Measurements from ENCODE around the gene APOBEC4.
A peak's percentile ranks its signal among the peaks of the same experiment; 100 is the strongest.
"Not testable (repeated sequence)": the region's sequence is repeated elsewhere in the genome, so short reads cannot be mapped to it uniquely, and the experiment has no call there.

Gene APOBEC4

GRCh38 chr1:183626236-183626635 lies 26.9 kb downstream of the APOBEC4 start:
- Histone ChIP-seq H3K4me1 (ENCODE audit: control extremely low read depth in 1 of 4, control insufficient read depth in 4 of 4, insufficient read depth in 4 of 4, low read length in 3 of 4) (peaks cover 5 to 15% (median 8%) of the 10 kb centered on the region in 4 experiments), H3K36me3 (ENCODE audit: control insufficient read depth in 4 of 4, insufficient read depth in 4 of 4, low read length in 3 of 4) (peaks cover 16 to 44% (median 36%) of the 10 kb centered on the region in 4 experiments)
- H3K9me3 ChIP-seq (ENCODE audit: control extremely low read depth in 1 of 5, control insufficient read depth in 4 of 5, insufficient read depth in 2 of 5, low read depth in 1 of 5, low read length in 4 of 5); DNase-seq; POLR2A ChIA-PET; H3K4me3 ChIP-seq (ENCODE audit: control insufficient read depth in 1 of 7, extremely low read depth in 1 of 7, insufficient read depth in 4 of 7, low read depth in 2 of 7, low read length in 6 of 7); H3K27me3 ChIP-seq (replicated peaks in 2 of 5; ENCODE audit: control insufficient read depth in 4 of 5, insufficient read depth in 5 of 5, low read length in 4 of 5); H3K27ac ChIP-seq (ENCODE audit: insufficient read depth in 1 of 2, low read depth in 1 of 2, low read length in 2 of 2, poor library complexity in 1 of 2, severe bottlenecking in 2 of 2): not testable (repeated sequence)
- CTCF ChIA-PET: interaction anchor here (0.8 to 2.0 kb wide), 5 partner anchors 78 to 344 kb away, joined by 3 to 11 read pairs (median 3); no protein-coding TSS in a partner anchor
- no CpG with 5 or more reads among the region's 3 CpGs for WGBS (ENCODE audit: insufficient coverage)

GRCh38 chr1:183622884-183623785 lies 30.0 kb downstream of the APOBEC4 start:
- WGBS (ENCODE audit: insufficient coverage): 89% methylated on average over 8 of the region's 10 CpGs
- CTCF ChIA-PET: interaction anchor here (0.6 to 1.8 kb wide), 18 partner anchors 9 to 342 kb away, joined by 3 to 6 read pairs (median 3); no protein-coding TSS in a partner anchor
- Histone ChIP-seq H3K36me3 (ENCODE audit: control insufficient read depth in 4 of 4, insufficient read depth in 4 of 4, low read length in 3 of 4) (peaks cover 5 to 20% (median 14%) of the 10 kb centered on the region in 4 experiments), H3K27ac (ENCODE audit: insufficient read depth in 1 of 2, low read depth in 1 of 2, low read length in 2 of 2, poor library complexity in 1 of 2, severe bottlenecking in 2 of 2) (no peak overlapping the region), H3K4me3 (ENCODE audit: control insufficient read depth in 1 of 7, extremely low read depth in 1 of 7, insufficient read depth in 4 of 7, low read depth in 2 of 7, low read length in 6 of 7) (no peak overlapping the region), H3K4me1 (ENCODE audit: control extremely low read depth in 1 of 4, control insufficient read depth in 4 of 4, insufficient read depth in 4 of 4, low read length in 3 of 4) (peaks cover 2 to 15% (median 7%) of the 10 kb centered on the region in 4 experiments), H3K9me3 (ENCODE audit: control extremely low read depth in 1 of 5, control insufficient read depth in 4 of 5, insufficient read depth in 2 of 5, low read depth in 1 of 5, low read length in 4 of 5) (no peaks in the 10 kb centered on the region), H3K27me3 (replicated peaks in 2 of 5; ENCODE audit: control insufficient read depth in 4 of 5, insufficient read depth in 5 of 5, low read length in 4 of 5) (no peaks in the 10 kb centered on the region)
- POLR2A ChIA-PET: no interaction called here
- DNase-seq: peak; percentile 78 to 85 (median 83)

DNA sequence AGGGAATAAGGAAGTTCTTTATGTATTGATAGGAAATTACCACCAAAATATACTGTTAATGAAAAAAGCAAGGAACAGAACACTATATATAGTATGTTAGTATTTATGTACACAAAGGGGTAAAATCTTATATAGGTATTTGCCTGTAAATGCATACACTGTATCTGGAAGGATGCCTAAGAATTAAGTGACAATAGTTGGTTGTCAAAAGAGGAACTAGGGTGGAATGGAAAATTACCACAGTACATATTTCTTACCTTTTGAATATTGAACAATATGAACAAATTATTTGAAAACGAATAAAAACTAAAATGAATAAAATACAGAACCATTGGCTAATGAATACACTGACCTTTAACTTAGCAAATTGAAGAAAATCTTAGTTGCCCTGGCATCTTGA lies 31.1 kb downstream of the APOBEC4 start:
- ChIA-PET CTCF (interaction anchor here (0.7 to 1.2 kb wide), 5 partner anchors 10 to 338 kb away, joined by 3 to 4 read pairs (median 4); no protein-coding TSS in a partner anchor), POLR2A (no interaction called here)
- H3K4me3 ChIP-seq (ENCODE audit: control insufficient read depth in 1 of 7, extremely low read depth in 1 of 7, insufficient read depth in 4 of 7, low read depth in 2 of 7, low read length in 6 of 7): no peak overlapping the region
- no peaks in the 10 kb centered on the region for H3K9me3 ChIP-seq (ENCODE audit: control extremely low read depth in 1 of 5, control insufficient read depth in 4 of 5, insufficient read depth in 2 of 5, low read depth in 1 of 5, low read length in 4 of 5)
- peaks cover 2 to 15% (median 7%) of the 10 kb centered on the region in 4 experiments for H3K4me1 ChIP-seq (ENCODE audit: control extremely low read depth in 1 of 4, control insufficient read depth in 4 of 4, insufficient read depth in 4 of 4, low read length in 3 of 4)
- peak in 2 of 3 donors; percentile 39 to 57 for DNase-seq
- no peak overlapping the region for H3K27ac ChIP-seq (ENCODE audit: insufficient read depth in 1 of 2, low read depth in 1 of 2, low read length in 2 of 2, poor library complexity in 1 of 2, severe bottlenecking in 2 of 2)
- WGBS (ENCODE audit: insufficient coverage): no CpG with 5 or more reads among the region's 1 CpG
- H3K27me3 ChIP-seq (replicated peaks in 2 of 5; ENCODE audit: control insufficient read depth in 4 of 5, insufficient read depth in 5 of 5, low read length in 4 of 5): no peaks in the 10 kb centered on the region
- H3K36me3 ChIP-seq (ENCODE audit: control insufficient read depth in 4 of 4, insufficient read depth in 4 of 4, low read length in 3 of 4): peaks cover 5 to 18% (median 9%) of the 10 kb centered on the region in 4 experiments

DNA sequence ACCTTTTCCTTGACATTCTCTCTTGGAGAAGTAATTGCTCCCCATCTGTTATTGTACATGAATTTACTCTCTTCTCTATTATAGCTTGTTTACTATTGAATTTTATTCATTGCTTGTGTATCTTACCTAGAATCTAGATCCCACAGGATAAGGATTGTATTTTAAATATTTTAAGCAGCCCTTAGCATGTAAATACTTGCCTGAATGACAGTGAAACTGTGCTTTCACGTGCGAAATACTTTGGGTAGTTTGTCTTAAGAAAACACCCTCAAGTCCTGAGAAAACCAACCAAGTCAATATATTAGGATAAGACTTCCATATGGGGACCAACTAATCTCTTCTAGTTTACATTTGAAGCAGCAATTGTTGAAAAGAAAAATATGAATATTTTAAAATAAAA lies 32.8 kb downstream of the APOBEC4 start:
- DNase-seq: no peak
- Histone ChIP-seq H3K36me3 (ENCODE audit: control insufficient read depth in 4 of 4, insufficient read depth in 4 of 4, low read length in 3 of 4) (peaks cover 0 to 9% (median 4%) of the 10 kb centered on the region in 4 experiments), H3K9me3 (ENCODE audit: control extremely low read depth in 1 of 5, control insufficient read depth in 4 of 5, insufficient read depth in 2 of 5, low read depth in 1 of 5, low read length in 4 of 5) (no peaks in the 10 kb centered on the region), H3K27me3 (replicated peaks in 2 of 5; ENCODE audit: control insufficient read depth in 4 of 5, insufficient read depth in 5 of 5, low read length in 4 of 5) (no peaks in the 10 kb centered on the region), H3K27ac (ENCODE audit: insufficient read depth in 1 of 2, low read depth in 1 of 2, low read length in 2 of 2, poor library complexity in 1 of 2, severe bottlenecking in 2 of 2) (no peak overlapping the region), H3K4me3 (ENCODE audit: control insufficient read depth in 1 of 7, extremely low read depth in 1 of 7, insufficient read depth in 4 of 7, low read depth in 2 of 7, low read length in 6 of 7) (no peak overlapping the region), H3K4me1 (ENCODE audit: control extremely low read depth in 1 of 4, control insufficient read depth in 4 of 4, insufficient read depth in 4 of 4, low read length in 3 of 4) (peaks cover 2 to 15% (median 6%) of the 10 kb centered on the region in 4 experiments)
- POLR2A ChIA-PET: no interaction called here
- no CpG with 5 or more reads among the region's 2 CpGs for WGBS (ENCODE audit: insufficient coverage)
- CTCF ChIA-PET: interaction anchor here (0.8 to 1.0 kb wide), 2 partner anchors 178 to 339 kb away, joined by 3 read pairs; no protein-coding TSS in a partner anchor

- H3K9me3 ChIP-seq (ENCODE audit: control extremely low read depth in 1 of 5, control insufficient read depth in 4 of 5, insufficient read depth in 2 of 5, low read depth in 1 of 5, low read length in 4 of 5): no peaks in the 10 kb centered on the region
- H3K27ac ChIP-seq (ENCODE audit: insufficient read depth in 1 of 2, low read depth in 1 of 2, low read length in 2 of 2, poor library complexity in 1 of 2, severe bottlenecking in 2 of 2): no peak overlapping the region
- no peaks in the 10 kb centered on the region for H3K27me3 ChIP-seq (replicated peaks in 2 of 5; ENCODE audit: control insufficient read depth in 4 of 5, insufficient read depth in 5 of 5, low read length in 4 of 5)
- ChIA-PET CTCF (interaction anchor here (0.7 to 1.0 kb wide), 3 partner anchors 151 to 338 kb away, joined by 3 read pairs; no protein-coding TSS in a partner anchor), POLR2A (no interaction called here)
- WGBS (ENCODE audit: insufficient coverage): 100% methylated on average over 1 of the region's 1 CpG
- DNase-seq: no peak
- peaks cover 2 to 15% (median 6%) of the 10 kb centered on the region in 4 experiments for H3K4me1 ChIP-seq (ENCODE audit: control extremely low read depth in 1 of 4, control insufficient read depth in 4 of 4, insufficient read depth in 4 of 4, low read length in 3 of 4)
- H3K36me3 ChIP-seq (ENCODE audit: control insufficient read depth in 4 of 4, insufficient read depth in 4 of 4, low read length in 3 of 4): peaks cover 0 to 4% (median 1%) of the 10 kb centered on the region in 4 experiments
- no peak overlapping the region for H3K4me3 ChIP-seq (ENCODE audit: control insufficient read depth in 1 of 7, extremely low read depth in 1 of 7, insufficient read depth in 4 of 7, low read depth in 2 of 7, low read length in 6 of 7)
Observed at GRCh38 chr1:183619781-183620180, 33.3 kb downstream of the APOBEC4 start.

GRCh38 chr1:183618202-183618601 lies 34.9 kb downstream of the APOBEC4 start:
- CTCF ChIA-PET; H3K4me3 ChIP-seq (ENCODE audit: control insufficient read depth in 1 of 7, extremely low read depth in 1 of 7, insufficient read depth in 4 of 7, low read depth in 2 of 7, low read length in 6 of 7); H3K27ac ChIP-seq (ENCODE audit: insufficient read depth in 1 of 2, low read depth in 1 of 2, low read length in 2 of 2, poor library complexity in 1 of 2, severe bottlenecking in 2 of 2); H3K36me3 ChIP-seq (ENCODE audit: control insufficient read depth in 4 of 4, insufficient read depth in 4 of 4, low read length in 3 of 4); H3K9me3 ChIP-seq (ENCODE audit: control extremely low read depth in 1 of 5, control insufficient read depth in 4 of 5, insufficient read depth in 2 of 5, low read depth in 1 of 5, low read length in 4 of 5); POLR2A ChIA-PET; DNase-seq; H3K27me3 ChIP-seq (replicated peaks in 2 of 5; ENCODE audit: control insufficient read depth in 4 of 5, insufficient read depth in 5 of 5, low read length in 4 of 5): not testable (repeated sequence)
- WGBS (ENCODE audit: insufficient coverage): no CpG with 5 or more reads among the region's 5 CpGs
- H3K4me1 ChIP-seq (ENCODE audit: control extremely low read depth in 1 of 4, control insufficient read depth in 4 of 4, insufficient read depth in 4 of 4, low read length in 3 of 4): peaks cover 2 to 15% (median 6%) of the 10 kb centered on the region in 4 experiments

- H3K36me3 ChIP-seq (ENCODE audit: control insufficient read depth in 4 of 4, insufficient read depth in 4 of 4, low read length in 3 of 4); H3K4me3 ChIP-seq (ENCODE audit: control insufficient read depth in 1 of 7, extremely low read depth in 1 of 7, insufficient read depth in 4 of 7, low read depth in 2 of 7, low read length in 6 of 7); H3K4me1 ChIP-seq (ENCODE audit: control extremely low read depth in 1 of 4, control insufficient read depth in 4 of 4, insufficient read depth in 4 of 4, low read length in 3 of 4); CTCF ChIA-PET; H3K27ac ChIP-seq (ENCODE audit: insufficient read depth in 1 of 2, low read depth in 1 of 2, low read length in 2 of 2, poor library complexity in 1 of 2, severe bottlenecking in 2 of 2); H3K9me3 ChIP-seq (ENCODE audit: control extremely low read depth in 1 of 5, control insufficient read depth in 4 of 5, insufficient read depth in 2 of 5, low read depth in 1 of 5, low read length in 4 of 5); H3K27me3 ChIP-seq (replicated peaks in 2 of 5; ENCODE audit: control insufficient read depth in 4 of 5, insufficient read depth in 5 of 5, low read length in 4 of 5); DNase-seq: not testable (repeated sequence)
- POLR2A ChIA-PET: interaction anchor here (0.6 kb wide), 1 partner anchor 179 kb away, joined by 3 read pairs; no protein-coding TSS in a partner anchor
- WGBS (ENCODE audit: insufficient coverage): no CpG with 5 or more reads among the region's 3 CpGs
Observed at GRCh38 chr1:183612975-183613374, 40.1 kb downstream of the APOBEC4 start.
